Fibroblast of lung (primary cell): ENCODE measurements around the gene RIMS1.

Experiments used
- CTCF ChIP-seq, 2 donors: IDR thresholded peaks in 1 of 2; conservative IDR thresholded peaks in 1 of 2; 1 replicate in 1 of 2; 2 replicates in 1 of 2; pipeline ENCODE4 v1.5.1; 2011 to 2012; ENCODE audit warnings: low read length in 2 of 2, control low read depth in 1 of 2, inconsistent platforms in 1 of 2, low read depth in 1 of 2, mild to moderate bottlenecking in 1 of 2
- EZH2 ChIP-seq: IDR thresholded peaks from 2 replicates; pipeline ENCODE4 v1.5.1; 2012; ENCODE audit warnings: low read length, control low read depth, mild to moderate bottlenecking; ENCODE audit errors: missing control alignments

DNA sequence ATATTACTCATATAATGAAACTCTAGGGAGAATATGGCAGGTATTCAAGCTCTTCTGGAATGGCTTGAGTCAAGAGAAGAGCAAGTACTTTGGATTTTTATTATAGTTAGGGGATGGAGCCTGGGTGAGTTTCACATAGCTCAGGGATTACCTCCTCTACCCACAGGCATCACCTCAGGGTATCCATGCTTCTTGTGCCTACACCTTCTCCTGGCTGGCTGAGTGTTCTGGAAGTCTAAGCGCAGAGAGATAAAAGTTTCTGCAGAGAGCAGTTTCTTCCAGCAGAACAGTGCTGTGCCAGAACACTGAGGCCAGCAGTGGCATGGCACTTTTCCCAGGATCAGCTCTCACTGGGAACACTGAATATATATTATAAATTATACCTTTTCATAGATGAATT lies 535.8 kb downstream of the RIMS1 start:
- TF ChIP-seq CTCF (conservative IDR thresholded peaks at IDR 0.05 in 1 of 2, IDR thresholded peaks at IDR 0.05 in 1 of 2; ENCODE audit: low read depth in 1 of 2, low read length in 2 of 2) (no peak), EZH2 (no peak)
